GM19193 (cell line): Measurements from ENCODE around the gene CTCFL.

Experiments used
- POLR2A ChIP-seq: IDR thresholded peaks from 4 replicates; pipeline ENCODE4 v1.6.1; 2011; ENCODE audit not compliant: insufficient read depth, insufficient read length; ENCODE audit errors: extremely low read depth

Gene CTCFL

GRCh38 chr20:57483287-57484050 lies 41.5 kb downstream of the CTCFL start:
- TF ChIP-seq POLR2A, result no peak

GRCh38 chr20:57482796-57483195 lies 42.1 kb downstream of the CTCFL start:
- TF ChIP-seq POLR2A, result no peak

- TF ChIP-seq POLR2A, result no peak
Observed at GRCh38 chr20:57482148-57482547, 42.8 kb downstream of the CTCFL start.

- no peak for TF ChIP-seq POLR2A
Observed at GRCh38 chr20:57481281-57481711, 43.6 kb downstream of the CTCFL start.

- no peak for TF ChIP-seq POLR2A
Observed at GRCh38 chr20:57480444-57481160, 44.3 kb downstream of the CTCFL start.

- no peak for TF ChIP-seq POLR2A
Observed at GRCh38 chr20:57479196-57479595, 45.7 kb downstream of the CTCFL start.

GRCh38 chr20:57478176-57478575 lies 46.8 kb downstream of the CTCFL start:
- TF ChIP-seq POLR2A, result no peak

- no peak for TF ChIP-seq POLR2A
Observed at GRCh38 chr20:57476641-57477461, 48.1 kb downstream of the CTCFL start.

GRCh38 chr20:57476084-57476526 lies 48.8 kb downstream of the CTCFL start:
- TF ChIP-seq POLR2A, result no peak

- TF ChIP-seq POLR2A, result no peak
Observed at GRCh38 chr20:57475388-57476083, 49.4 kb downstream of the CTCFL start.

GRCh38 chr20:57474816-57475215 lies 50.1 kb downstream of the CTCFL start:
- no peak for TF ChIP-seq POLR2A

- TF ChIP-seq POLR2A, result no peak
Observed at GRCh38 chr20:57474205-57474604, 50.7 kb downstream of the CTCFL start.

- no peak for TF ChIP-seq POLR2A
Observed at GRCh38 chr20:57473246-57474048, 51.5 kb downstream of the CTCFL start.
